HEK293 (cell line): ENCODE measurements around the gene RUNX1.

Experiments used
- CTCF ChIA-PET: fragments of 350-600 bp; formaldehyde crosslinking; extraction: SDS; loops from one replicate; lab custom pipeline; 2021; ENCODE audit warnings: antibody characterized with exemption; lab: Yijun Ruan, JAX
- POLR2A ChIA-PET: fragments of 300-600 bp; formaldehyde crosslinking; extraction: SDS; loops from one replicate; lab custom pipeline; 2020; ENCODE audit warnings: antibody characterized with exemption, inconsistent platforms; lab: Yijun Ruan, JAX
- H3K27ac ChIP-seq: fragments of 200-500 bp; sonication (Bioruptor generic); 2 replicates; pipeline ENCODE4 v1.5.1; 2014; ENCODE audit warnings: low read depth, low read length, control low read depth, inconsistent platforms; ENCODE audit errors: extremely low read depth
- H3K36me3 ChIP-seq, 2 experiments: fragments of 200-500 bp in 1 of 2; sonication (Bioruptor generic) in 1 of 2; 1 replicate in 1 of 2; 2 replicates in 1 of 2; pipeline ENCODE4 v1.5.1; 2014 to 2017; ENCODE audit warnings: inconsistent platforms in 2 of 2, low read length in 2 of 2; ENCODE audit not compliant: control insufficient read depth in 2 of 2, insufficient read depth in 1 of 2
- H3K4me1 ChIP-seq: fragments of 200-500 bp; sonication (Bioruptor generic); 2 replicates; pipeline ENCODE4 v1.5.1; 2014; ENCODE audit warnings: mild to moderate bottlenecking, low read length, inconsistent platforms; ENCODE audit not compliant: control insufficient read depth, insufficient read depth
- H3K4me3 ChIP-seq: 2 replicates; pipeline ENCODE4 v1.5.1; 2011; ENCODE audit warnings: low read depth, mild to moderate bottlenecking, control low read depth, low read length, moderate library complexity
- H3K9me3 ChIP-seq: fragments of 200-500 bp; sonication (Bioruptor generic); 2 replicates; pipeline ENCODE4 v1.5.1; 2014; ENCODE audit warnings: low read depth, low read length, inconsistent platforms; ENCODE audit not compliant: control insufficient read depth, insufficient read depth
- KLF9 ChIP-seq: fragments of 450-650 bp; formaldehyde crosslinking; IDR thresholded peaks from 2 replicates; pipeline ENCODE4 v1.5.1; 2016; ENCODE audit warnings: missing biosample characterization, missing genetic modification characterization, low read depth
- MZF1 ChIP-seq: fragments of 450-650 bp; formaldehyde crosslinking; IDR thresholded peaks from 2 replicates; pipeline ENCODE4 v1.5.1; 2017; ENCODE audit warnings: missing biosample characterization, missing genetic modification characterization, borderline replicate concordance
- PATZ1 ChIP-seq: fragments of 450-650 bp; formaldehyde crosslinking; IDR thresholded peaks from 2 replicates; pipeline ENCODE4 v1.5.1; 2016; ENCODE audit warnings: missing biosample characterization, missing genetic modification characterization
- SALL2 ChIP-seq: fragments of 450-650 bp; formaldehyde crosslinking; IDR thresholded peaks from 2 replicates; pipeline ENCODE4 v1.5.0; 2017; ENCODE audit warnings: missing biosample characterization, mild to moderate bottlenecking, missing genetic modification characterization, borderline replicate concordance
- SCRT2 ChIP-seq: fragments of 450-650 bp; formaldehyde crosslinking; IDR thresholded peaks from 2 replicates; pipeline ENCODE4 v1.5.1; 2016; ENCODE audit warnings: missing biosample characterization, missing genetic modification characterization
- ZBTB17 ChIP-seq: fragments of 450-650 bp; formaldehyde crosslinking; IDR thresholded peaks from 2 replicates; pipeline ENCODE4 v1.5.1; 2016; ENCODE audit warnings: missing biosample characterization, missing genetic modification characterization
- ZBTB49 ChIP-seq: fragments of 450-650 bp; formaldehyde crosslinking; IDR thresholded peaks from 2 replicates; pipeline ENCODE4 v1.5.1; 2016; ENCODE audit warnings: missing biosample characterization, missing genetic modification characterization, low read depth
- ZFP41 ChIP-seq: fragments of 450-650 bp; formaldehyde crosslinking; IDR thresholded peaks from 2 replicates; pipeline ENCODE4 v1.5.1; 2016; ENCODE audit warnings: missing biosample characterization, missing genetic modification characterization, borderline replicate concordance
- ZNF114 ChIP-seq: fragments of 450-650 bp; formaldehyde crosslinking; IDR thresholded peaks from 2 replicates; pipeline ENCODE4 v1.5.0; 2017; ENCODE audit warnings: missing biosample characterization, missing genetic modification characterization
- ZNF146 ChIP-seq: fragments of 450-650 bp; formaldehyde crosslinking; IDR thresholded peaks from 2 replicates; pipeline ENCODE4 v1.5.1; 2016; ENCODE audit warnings: missing biosample characterization, missing genetic modification characterization
- ZNF169 ChIP-seq: fragments of 450-650 bp; formaldehyde crosslinking; IDR thresholded peaks from 2 replicates; pipeline ENCODE4 v1.5.1; 2016; ENCODE audit warnings: missing biosample characterization, missing genetic modification characterization
- ZNF362 ChIP-seq: fragments of 450-650 bp; formaldehyde crosslinking; IDR thresholded peaks from 2 replicates; pipeline ENCODE4 v1.5.1; 2016; ENCODE audit warnings: missing biosample characterization, missing genetic modification characterization
- ZNF37A ChIP-seq: fragments of 450-650 bp; IDR thresholded peaks from 2 replicates; pipeline ENCODE4 v1.5.1; 2018; ENCODE audit warnings: missing biosample characterization, missing genetic modification characterization
- ZNF544 ChIP-seq: fragments of 450-650 bp; formaldehyde crosslinking; IDR thresholded peaks from 2 replicates; pipeline ENCODE4 v1.5.0; 2017; ENCODE audit warnings: missing biosample characterization, missing genetic modification characterization
- ZNF610 ChIP-seq: fragments of 450-650 bp; formaldehyde crosslinking; IDR thresholded peaks from 2 replicates; pipeline ENCODE4 v1.5.1; 2016; ENCODE audit warnings: missing biosample characterization, missing genetic modification characterization, borderline replicate concordance
- ZNF629 ChIP-seq: fragments of 450-650 bp; formaldehyde crosslinking; IDR thresholded peaks from 2 replicates; pipeline ENCODE4 v1.5.1; 2017; ENCODE audit warnings: missing biosample characterization, missing genetic modification characterization
- ZNF747 ChIP-seq: fragments of 450-650 bp; formaldehyde crosslinking; IDR thresholded peaks from 2 replicates; pipeline ENCODE4 v1.5.1; 2016; ENCODE audit warnings: missing biosample characterization, missing genetic modification characterization
- ZSCAN30 ChIP-seq: fragments of 450-650 bp; IDR thresholded peaks from 2 replicates; pipeline ENCODE4 v1.5.1; 2018; ENCODE audit warnings: missing biosample characterization, mild to moderate bottlenecking, missing genetic modification characterization, moderate library complexity
- ZSCAN5A ChIP-seq: fragments of 450-650 bp; formaldehyde crosslinking; IDR thresholded peaks from 2 replicates; pipeline ENCODE4 v1.5.1; 2016; ENCODE audit warnings: missing biosample characterization, missing genetic modification characterization

The RUNX1 gene

GRCh38 chr21:34924771-34925419 is 124.2 kb downstream of the RUNX1 start:
- H3K4me3 ChIP-seq = no peak overlapping the region
- no peaks in the 10 kb centered on the region for H3K9me3 ChIP-seq
- no peaks in the 10 kb centered on the region for H3K4me1 ChIP-seq
- ChIA-PET POLR2A (no interaction called here), CTCF (no interaction called here)
- no peaks in the 10 kb centered on the region for H3K36me3 ChIP-seq
- TF ChIP-seq MZF1 (tag by site-specific recombination) (no peak), KLF9 (tag by site-specific recombination) (no peak), ZNF747 (tag by site-specific recombination) (no peak)
- no peak overlapping the region for H3K27ac ChIP-seq

GRCh38 chr21:34924194-34924593 is 124.9 kb downstream of the RUNX1 start:
- no peak for TF ChIP-seq SALL2 (tag by site-specific recombination)
- TF ChIP-seq SCRT2 = peak; percentile 76
- TF ChIP-seq, all 188 proteins: peak for 1
- Histone ChIP-seq H3K36me3 (no peaks in the 10 kb centered on the region), H3K27ac (no peak overlapping the region), H3K4me3 (no peak overlapping the region), H3K4me1 (no peaks in the 10 kb centered on the region), H3K9me3 (no peaks in the 10 kb centered on the region)
- POLR2A ChIA-PET = no interaction called here
- CTCF ChIA-PET = no interaction called here

- Histone ChIP-seq H3K27ac (no peak overlapping the region), H3K9me3 (no peaks in the 10 kb centered on the region), H3K4me1 (no peaks in the 10 kb centered on the region), H3K36me3 (no peaks in the 10 kb centered on the region), H3K4me3 (no peak overlapping the region)
- CTCF ChIA-PET = interaction anchor here (0.5 kb wide), 1 partner anchor 656 kb away, joined by 4 read pairs; no protein-coding TSS in a partner anchor
- TF ChIP-seq ZNF610 (tag by site-specific recombination) (no peak), ZBTB49 (tag by site-specific recombination) (no peak), ZBTB17 (tag by site-specific recombination) (no peak), ZNF544 (no peak), ZNF114 (tag by site-specific recombination) (no peak), ZNF629 (tag by site-specific recombination) (no peak), ZNF146 (tag by site-specific recombination) (no peak), ZNF169 (tag by site-specific recombination) (no peak)
- POLR2A ChIA-PET = no interaction called here
Measured at GRCh38 chr21:34923626-34924025, 125.5 kb downstream of the RUNX1 start.

GRCh38 chr21:34923202-34923601 is 125.9 kb downstream of the RUNX1 start:
- no peak overlapping the region for H3K27ac ChIP-seq
- H3K4me1 ChIP-seq = no peaks in the 10 kb centered on the region
- ChIA-PET CTCF (interaction anchor here (0.5 kb wide), 1 partner anchor 657 kb away, joined by 4 read pairs; no protein-coding TSS in a partner anchor), POLR2A (no interaction called here)
- no peaks in the 10 kb centered on the region for H3K36me3 ChIP-seq
- no peak overlapping the region for H3K4me3 ChIP-seq
- H3K9me3 ChIP-seq = no peaks in the 10 kb centered on the region
- TF ChIP-seq PATZ1 (tag by site-specific recombination) (no peak), ZNF362 (tag by site-specific recombination) (no peak), ZSCAN5A (tag by site-specific recombination) (no peak), ZFP41 (tag by site-specific recombination) (no peak), ZSCAN30 (tag by site-specific recombination) (no peak), ZNF37A (tag by site-specific recombination) (no peak), MZF1 (tag by site-specific recombination) (no peak)
